Measurements from ENCODE around the gene NLN. TPM values are rescaled to one million over a fixed set of nuclear protein-coding genes. Genes with fewer than 3 reads are reported as not detected.

The NLN gene
- total and polyA plus RNA-seq, 2 donors (not counting 1 experiment from before 2014, with no cell fraction given) = 29.2 to 33.7 TPM

- DNase-seq (ENCODE audit: low read depth in 2 of 2) = no peak
- Histone ChIP-seq H3K27ac (ENCODE audit: insufficient read depth, low read length) (no peak overlapping the region), H2AFZ (ENCODE audit: low read length) (no peak overlapping the region), H4K20me1 (ENCODE audit: control insufficient read depth, extremely low read depth, insufficient read depth, low read length) (no peaks in the 10 kb centered on the region), H3K9ac (ENCODE audit: insufficient read depth, low read length) (no peak overlapping the region), H3K79me2 (ENCODE audit: control insufficient read depth, insufficient read depth, low read length) (no peaks in the 10 kb centered on the region), H3K4me2 (ENCODE audit: extremely low read depth, insufficient read depth, low read length) (no peak overlapping the region), H3K36me3 (ENCODE audit: control insufficient read depth, insufficient read depth, low read length) (no peaks in the 10 kb centered on the region), H3K4me1 (ENCODE audit: control insufficient read depth, extremely low read depth, insufficient read depth, low read length) (no peaks in the 10 kb centered on the region), H3K9me3 (ENCODE audit: control insufficient read depth, insufficient read depth, low read depth, low read length) (no peaks in the 10 kb centered on the region), H3K27me3 (ENCODE audit: control insufficient read depth, insufficient read depth, low read length) (no peaks in the 10 kb centered on the region), H3K4me3 (replicated peaks in 1 of 4; ENCODE audit: control extremely low read depth in 1 of 4, insufficient read depth in 1 of 4, low read depth in 3 of 4, low read length in 4 of 4) (no peak overlapping the region)
- TF ChIP-seq EZH2 (IDR thresholded peaks at IDR 0.05; ENCODE audit: low read length, missing control alignments) (no peak), CTCF (conservative IDR thresholded peaks at IDR 0.05 in 1 of 2, IDR thresholded peaks at IDR 0.05 in 1 of 2; ENCODE audit: low read depth in 1 of 2, low read length in 2 of 2) (no peak)
Measured at GRCh38 chr5:65758546-65759144, 36.6 kb downstream of the NLN start.

- DNase-seq (ENCODE audit: low read depth in 2 of 2) = peak; percentile 23 to 74
- Histone ChIP-seq H2AFZ (ENCODE audit: low read length) (no peak overlapping the region), H3K27ac (ENCODE audit: insufficient read depth, low read length) (no peak overlapping the region), H3K4me2 (ENCODE audit: extremely low read depth, insufficient read depth, low read length) (no peak overlapping the region), H3K9me3 (ENCODE audit: control insufficient read depth, insufficient read depth, low read depth, low read length) (no peaks in the 10 kb centered on the region), H4K20me1 (ENCODE audit: control insufficient read depth, extremely low read depth, insufficient read depth, low read length) (no peaks in the 10 kb centered on the region), H3K79me2 (ENCODE audit: control insufficient read depth, insufficient read depth, low read length) (no peaks in the 10 kb centered on the region), H3K4me1 (ENCODE audit: control insufficient read depth, extremely low read depth, insufficient read depth, low read length) (no peaks in the 10 kb centered on the region), H3K4me3 (replicated peaks in 1 of 4; ENCODE audit: control extremely low read depth in 1 of 4, insufficient read depth in 1 of 4, low read depth in 3 of 4, low read length in 4 of 4) (no peak overlapping the region), H3K36me3 (ENCODE audit: control insufficient read depth, insufficient read depth, low read length) (no peaks in the 10 kb centered on the region), H3K27me3 (ENCODE audit: control insufficient read depth, insufficient read depth, low read length) (no peaks in the 10 kb centered on the region), H3K9ac (ENCODE audit: insufficient read depth, low read length) (no peak overlapping the region)
- TF ChIP-seq EZH2 (IDR thresholded peaks at IDR 0.05; ENCODE audit: low read length, missing control alignments) = no peak
- no peak for TF ChIP-seq CTCF (conservative IDR thresholded peaks at IDR 0.05 in 1 of 2, IDR thresholded peaks at IDR 0.05 in 1 of 2; ENCODE audit: low read depth in 1 of 2, low read length in 2 of 2)
Measured at GRCh38 chr5:65760504-65761275, 38.7 kb downstream of the NLN start.

- H4K20me1 ChIP-seq (ENCODE audit: control insufficient read depth, extremely low read depth, insufficient read depth, low read length) = no peaks in the 10 kb centered on the region
Measured at GRCh38 chr5:65762234-65762633, 40.2 kb downstream of the NLN start.

More at GRCh38 chr5:65762234-65762633, 40.2 kb downstream of the NLN start:
- Histone ChIP-seq H3K79me2 (ENCODE audit: control insufficient read depth, insufficient read depth, low read length) (no peaks in the 10 kb centered on the region), H2AFZ (ENCODE audit: low read length) (no peak overlapping the region), H3K9ac (ENCODE audit: insufficient read depth, low read length) (no peak overlapping the region), H3K27me3 (ENCODE audit: control insufficient read depth, insufficient read depth, low read length) (no peaks in the 10 kb centered on the region), H3K9me3 (ENCODE audit: control insufficient read depth, insufficient read depth, low read depth, low read length) (no peaks in the 10 kb centered on the region), H3K27ac (ENCODE audit: insufficient read depth, low read length) (no peak overlapping the region), H3K4me1 (ENCODE audit: control insufficient read depth, extremely low read depth, insufficient read depth, low read length) (no peaks in the 10 kb centered on the region), H3K4me2 (ENCODE audit: extremely low read depth, insufficient read depth, low read length) (no peak overlapping the region), H3K36me3 (ENCODE audit: control insufficient read depth, insufficient read depth, low read length) (no peaks in the 10 kb centered on the region), H3K4me3 (replicated peaks in 1 of 4; ENCODE audit: control extremely low read depth in 1 of 4, insufficient read depth in 1 of 4, low read depth in 3 of 4, low read length in 4 of 4) (no peak overlapping the region)
- no peak for TF ChIP-seq EZH2 (IDR thresholded peaks at IDR 0.05; ENCODE audit: low read length, missing control alignments)
- TF ChIP-seq CTCF (conservative IDR thresholded peaks at IDR 0.05 in 1 of 2, IDR thresholded peaks at IDR 0.05 in 1 of 2; ENCODE audit: low read depth in 1 of 2, low read length in 2 of 2) = no peak
- DNase-seq (ENCODE audit: low read depth in 2 of 2) = peak in 1 of 2 donors; percentile 2

Data from fibroblast of lung (primary cell).